GM19240 (cell line): ENCODE results near the gene CREB3L4.
"Not testable (repeated sequence)": the region's sequence is repeated elsewhere in the genome, so short reads cannot be mapped to it uniquely, and the experiment has no call there.

Experiments
- DNase-seq: peaks from one replicate; pipeline ENCODE4 v3.0.0; 2011; ENCODE audit warnings: low spot score; ENCODE audit not compliant: insufficient read length

CREB3L4 gene

DNA sequence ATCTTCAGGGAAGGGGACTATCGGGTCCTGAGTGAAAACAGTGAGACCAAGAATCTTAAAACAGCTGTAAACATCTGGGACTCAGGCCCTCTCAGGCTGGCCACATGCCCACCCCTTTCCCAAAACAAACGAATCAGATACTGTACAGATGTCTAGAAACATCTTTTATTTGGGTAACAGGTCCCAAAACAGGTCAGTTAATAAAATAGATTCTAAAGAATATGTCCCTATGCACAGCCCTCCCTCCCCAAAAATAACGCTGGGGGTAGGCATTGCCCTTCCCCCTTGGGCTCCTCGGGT, 8.8 kb upstream of the CREB3L4 start:
- DNase-seq = no peak

DNA sequence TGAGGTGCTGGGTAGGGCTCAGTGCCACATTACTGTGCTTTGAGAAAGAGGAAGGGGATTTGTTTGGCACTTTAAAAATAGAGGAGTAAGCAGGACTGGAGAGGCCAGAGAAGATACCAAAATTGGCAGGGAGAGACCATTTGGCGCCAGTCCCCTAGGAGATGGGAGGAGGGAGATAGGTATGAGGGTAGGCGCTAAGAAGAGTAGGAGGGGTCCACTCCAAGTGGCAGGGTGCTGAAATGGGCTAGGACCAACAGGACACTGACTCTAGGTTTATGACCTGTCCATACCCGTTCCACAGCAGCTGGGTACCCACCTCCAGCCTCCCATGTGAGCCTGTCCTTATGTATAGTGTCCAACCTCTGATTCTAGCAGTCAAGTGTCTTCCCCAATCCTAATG, 8.2 kb upstream of the CREB3L4 start:
- DNase-seq = no peak

DNA sequence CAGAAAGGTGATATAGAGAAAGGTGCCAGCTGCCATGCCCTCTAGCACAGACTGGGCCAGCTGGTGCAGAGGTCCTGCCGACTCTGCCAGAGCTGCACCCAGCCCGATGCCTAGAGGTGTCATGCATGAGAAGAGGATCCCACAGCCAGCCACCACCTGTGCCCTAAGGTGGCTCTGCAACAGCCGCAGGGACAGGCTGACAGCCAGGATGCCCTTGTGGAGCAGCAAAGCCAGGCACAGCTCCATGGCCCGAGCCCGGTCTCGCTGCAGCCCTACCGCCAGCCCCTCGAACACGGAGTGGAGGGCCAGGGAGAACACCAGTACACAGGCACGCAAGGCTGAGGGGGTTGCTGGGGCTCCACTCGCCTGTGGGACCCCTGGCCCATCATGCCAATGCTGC, 7.5 kb upstream of the CREB3L4 start:
- DNase-seq = no peak

DNA sequence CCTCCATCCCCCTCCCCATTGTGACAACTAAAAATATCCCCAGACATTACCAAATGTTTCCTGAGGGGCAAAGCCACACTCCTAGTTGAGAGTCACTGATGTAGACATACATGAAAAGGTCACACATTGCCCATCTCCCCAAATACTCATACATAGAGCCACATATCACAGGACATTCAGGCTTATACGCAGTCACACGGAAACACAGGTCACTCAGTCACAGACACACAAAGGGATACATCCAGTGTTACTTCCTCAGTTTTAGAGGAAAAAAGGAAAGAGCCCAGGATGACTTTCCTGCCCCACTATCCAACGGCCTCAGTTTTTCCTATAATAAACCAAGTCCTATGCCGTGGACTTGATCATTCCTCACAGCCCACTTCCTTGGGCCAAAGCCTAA, 6.3 kb upstream of the CREB3L4 start:
- no peak for DNase-seq

DNA sequence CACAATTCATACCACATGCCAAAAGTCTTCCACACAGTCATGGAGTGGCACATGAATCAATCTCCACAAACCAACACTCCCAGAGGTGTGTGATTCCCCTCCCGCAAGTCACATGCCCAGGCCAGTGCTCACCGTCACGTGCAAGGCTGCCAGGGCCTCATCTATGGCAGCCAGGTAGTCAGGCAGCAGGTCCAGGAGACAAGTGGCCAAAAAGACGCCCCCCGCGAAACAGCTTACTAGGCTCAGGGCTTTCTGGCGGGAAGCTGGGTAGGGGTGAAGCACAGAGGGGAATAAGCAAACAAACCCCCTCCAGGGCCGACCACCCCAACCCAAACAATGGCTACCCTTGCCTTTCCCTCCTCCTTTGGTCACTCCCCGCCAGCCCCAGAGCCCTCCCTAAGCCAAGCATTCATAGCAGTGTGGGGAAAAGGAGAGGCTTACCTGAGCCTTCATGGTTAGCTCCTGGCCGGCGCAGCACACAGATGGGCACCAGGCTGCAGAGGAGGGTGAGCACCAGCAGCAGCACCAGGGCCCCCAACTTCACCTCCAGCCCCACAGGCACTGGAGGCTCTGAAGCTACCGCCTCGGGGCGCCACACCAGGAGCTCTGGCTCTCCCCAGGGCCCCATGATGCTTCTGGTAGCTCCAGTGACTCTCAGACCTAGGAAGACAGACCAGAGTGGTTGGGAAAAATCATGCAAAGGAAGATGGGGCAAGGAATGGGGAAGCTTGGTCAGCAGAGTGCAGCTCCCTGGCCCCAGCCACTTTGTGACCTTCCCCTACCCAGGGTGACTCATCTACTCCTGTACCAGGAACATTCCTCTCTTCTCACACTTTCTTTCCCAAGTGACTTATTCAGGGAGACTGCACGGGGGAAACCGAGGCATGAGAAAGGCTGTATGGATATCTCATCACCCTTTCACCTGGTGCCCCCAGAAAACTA, 5.3 kb upstream of the CREB3L4 start:
- no peak for DNase-seq

DNA sequence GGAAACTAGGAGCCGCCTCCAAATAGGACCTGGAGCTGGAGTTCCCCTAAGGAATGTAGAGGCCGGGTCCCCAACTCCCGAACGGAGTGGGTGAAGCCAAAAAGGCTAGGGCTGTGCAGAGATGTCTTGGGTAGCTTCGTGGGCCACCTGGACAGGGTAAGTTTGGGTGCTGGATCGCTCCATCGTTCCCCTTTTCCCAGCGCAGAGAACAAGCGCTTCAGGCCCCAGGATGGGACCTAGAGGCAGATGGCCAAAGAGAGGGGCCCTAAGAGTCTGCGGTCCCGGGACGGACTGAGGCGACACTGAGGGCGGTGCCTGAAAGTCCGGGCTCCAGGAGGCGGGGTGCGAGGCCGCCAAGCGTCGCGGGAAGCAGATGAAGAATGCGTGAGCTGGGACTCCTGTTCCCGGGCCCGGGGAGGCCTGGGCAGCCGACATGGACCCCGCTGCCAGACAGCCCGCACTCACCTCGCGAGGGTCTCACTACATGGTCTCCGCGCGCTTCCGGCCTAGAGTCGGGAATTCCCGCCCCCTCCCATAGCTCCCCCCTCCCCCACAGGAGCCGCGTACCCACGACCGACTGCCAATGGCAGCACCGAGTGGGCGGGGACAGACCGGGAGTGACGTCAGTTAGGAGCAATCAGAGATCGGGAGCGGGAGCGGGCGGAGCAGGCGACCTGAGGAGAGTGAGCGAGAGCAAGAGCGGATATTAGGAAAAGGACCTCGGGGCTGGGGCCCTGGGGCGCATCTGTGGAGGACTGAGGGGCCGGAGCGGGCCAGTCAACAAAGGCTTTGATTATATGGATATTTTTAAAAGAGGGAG, 4.5 kb upstream of the CREB3L4 start, which contains the start of gene SLC39A1:
SLC39A1 (minus strand) TSS at position 508 of the 820 bp plus-strand sequence. CDS start 822 bp downstream, outside the sequence.
- peak; percentile 74 for DNase-seq

DNA sequence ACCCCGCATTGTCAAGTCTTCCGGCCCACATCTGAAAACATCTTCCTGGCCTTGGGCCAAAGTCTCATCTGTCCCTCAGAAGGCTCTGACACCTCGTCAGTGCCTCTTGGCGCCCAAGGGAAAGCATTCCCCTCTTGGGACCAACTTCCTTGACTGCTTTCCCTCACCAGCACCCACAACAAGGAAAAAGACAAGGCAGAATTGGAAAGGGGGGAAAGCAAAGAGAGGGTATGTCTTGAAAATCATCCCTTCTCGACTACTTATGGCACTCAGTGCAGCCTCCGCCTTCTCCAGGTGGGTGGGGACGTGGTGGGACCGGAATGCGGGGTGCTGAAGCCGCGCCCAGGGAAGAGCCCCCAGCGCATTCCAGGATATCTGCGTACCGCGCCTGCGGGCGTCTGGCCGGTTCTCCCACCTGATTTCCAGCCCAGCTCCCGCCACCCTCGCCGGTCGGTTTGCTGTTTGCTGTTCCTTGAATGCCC, 3.8 kb upstream of the CREB3L4 start:
- no peak for DNase-seq

DNA sequence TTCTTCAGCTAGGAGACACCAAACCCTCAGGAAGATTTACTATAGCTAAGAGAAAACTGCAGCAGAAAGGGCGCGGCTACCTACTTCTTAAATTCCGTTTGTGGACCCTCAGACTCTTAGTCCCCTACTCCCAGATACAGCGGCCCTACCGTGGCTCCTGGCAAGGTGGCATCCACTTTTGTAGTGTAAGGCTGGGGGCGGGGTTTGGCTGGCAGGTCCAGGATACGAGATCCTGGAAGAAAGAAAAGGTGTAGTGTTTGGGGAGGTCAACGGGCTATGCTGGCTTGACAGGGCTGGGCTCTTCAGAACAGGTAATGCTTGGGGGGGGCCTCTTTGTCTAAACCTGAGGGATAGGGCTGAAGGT, 280 bp downstream of the CREB3L4 start:
- DNase-seq = no peak

DNA sequence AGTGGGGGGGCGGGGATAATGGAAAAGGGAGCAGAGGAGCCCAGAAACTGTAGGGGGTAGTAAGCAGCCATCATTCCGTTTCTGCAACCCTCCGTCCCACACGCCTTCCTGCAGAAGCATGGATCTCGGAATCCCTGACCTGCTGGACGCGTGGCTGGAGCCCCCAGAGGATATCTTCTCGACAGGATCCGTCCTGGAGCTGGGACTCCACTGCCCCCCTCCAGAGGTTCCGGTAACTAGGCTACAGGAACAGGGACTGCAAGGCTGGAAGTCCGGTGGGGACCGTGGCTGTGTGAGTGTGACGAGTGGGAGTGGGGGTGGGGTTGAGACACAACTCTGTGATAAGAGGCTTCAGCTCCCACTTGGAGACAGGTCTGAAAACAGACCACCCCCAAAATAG, 706 bp downstream of the CREB3L4 start:
- no peak for DNase-seq

DNA sequence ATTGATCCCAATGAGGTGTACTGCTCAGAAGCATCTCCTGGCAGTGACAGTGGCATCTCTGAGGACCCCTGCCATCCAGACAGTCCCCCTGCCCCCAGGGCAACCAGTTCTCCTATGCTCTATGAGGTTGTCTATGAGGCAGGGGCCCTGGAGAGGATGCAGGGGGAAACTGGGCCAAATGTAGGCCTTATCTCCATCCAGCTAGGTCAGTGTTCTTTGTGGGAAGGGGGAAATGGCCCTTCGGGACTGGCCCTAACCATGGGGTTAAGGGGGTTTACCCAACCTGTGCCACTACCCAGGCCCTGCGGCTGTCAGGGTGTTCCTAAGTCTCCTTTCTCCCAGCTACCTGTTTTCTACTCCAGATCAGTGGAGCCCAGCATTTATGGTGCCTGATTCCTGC, 1.3 kb downstream of the CREB3L4 start:
- DNase-seq = no peak

DNA sequence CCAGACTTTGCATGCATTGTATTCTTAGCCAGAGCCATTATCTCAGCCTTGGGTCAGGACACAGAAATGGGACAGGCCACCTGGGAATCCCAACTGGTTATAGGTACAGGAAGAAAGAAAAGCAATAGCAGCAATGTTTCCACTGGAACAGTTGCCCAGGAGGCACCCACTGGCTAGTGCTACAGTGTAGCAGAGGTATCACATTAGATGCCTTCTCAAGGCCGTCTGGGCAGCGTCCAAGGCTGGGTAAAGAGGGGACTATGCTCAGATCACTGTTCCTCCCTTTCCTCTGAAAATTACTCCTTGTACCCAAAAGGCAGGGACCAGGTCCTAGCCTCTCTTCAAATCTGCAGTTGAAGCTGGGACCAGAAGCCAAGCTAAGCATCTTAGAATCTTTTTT, 2.6 kb downstream of the CREB3L4 start:
- DNase-seq = no peak

DNA sequence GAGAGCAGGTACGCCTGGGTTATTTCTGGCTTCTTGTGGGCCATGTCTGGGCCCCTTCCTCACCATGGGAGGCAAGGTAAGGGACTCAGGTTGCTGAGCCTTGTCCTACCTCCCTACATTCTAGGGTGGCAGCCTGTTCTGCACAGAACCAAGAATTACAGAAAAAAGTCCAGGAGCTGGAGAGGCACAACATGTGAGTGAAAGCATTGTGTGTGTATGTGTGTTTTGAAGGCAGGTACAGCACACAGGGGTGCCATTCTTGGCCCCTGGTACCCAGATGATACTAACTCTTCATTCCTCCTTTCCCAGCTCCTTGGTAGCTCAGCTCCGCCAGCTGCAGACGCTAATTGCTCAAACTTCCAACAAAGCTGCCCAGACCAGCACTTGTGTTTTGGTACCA, 5.4 kb downstream of the CREB3L4 start:
- DNase-seq = no peak

DNA sequence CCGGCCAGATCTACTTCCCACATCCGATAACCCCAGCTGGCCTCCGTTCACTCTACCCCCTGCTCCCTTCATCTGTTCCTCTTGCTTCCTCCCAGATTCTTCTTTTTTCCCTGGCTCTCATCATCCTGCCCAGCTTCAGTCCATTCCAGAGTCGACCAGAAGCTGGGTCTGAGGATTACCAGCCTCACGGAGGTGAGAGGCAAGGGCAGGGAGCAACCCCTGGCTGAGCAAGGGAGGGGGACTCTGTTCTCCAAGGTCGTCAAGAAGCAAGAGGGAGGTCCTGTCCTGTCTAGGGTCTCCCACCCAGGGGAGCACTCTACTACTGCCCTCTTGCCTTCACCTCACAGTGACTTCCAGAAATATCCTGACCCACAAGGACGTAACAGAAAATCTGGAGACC, 5.8 kb downstream of the CREB3L4 start:
- no peak for DNase-seq

DNA sequence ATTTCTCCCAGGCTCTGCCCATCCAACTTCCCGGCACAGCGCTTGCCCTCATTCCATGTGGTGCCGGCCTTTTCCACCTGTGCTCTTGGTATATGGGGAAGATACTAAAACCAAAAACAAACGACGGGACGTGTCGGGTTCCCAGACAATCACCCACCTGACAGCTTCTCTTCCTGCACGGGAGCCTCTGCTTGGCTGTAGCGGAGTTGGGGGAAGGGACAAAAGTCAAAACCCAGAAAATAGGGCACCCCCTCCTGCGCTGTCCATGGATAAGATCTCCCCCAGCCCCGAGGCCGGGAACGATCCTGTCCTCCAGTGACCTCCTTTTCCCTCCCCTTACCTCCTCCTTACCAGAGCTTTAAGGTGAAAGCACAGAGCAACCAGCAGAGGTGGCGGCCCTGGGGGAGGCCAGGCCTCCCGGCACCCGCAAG, 9.1 kb downstream of the CREB3L4 start:
- DNase-seq = no peak

DNA sequence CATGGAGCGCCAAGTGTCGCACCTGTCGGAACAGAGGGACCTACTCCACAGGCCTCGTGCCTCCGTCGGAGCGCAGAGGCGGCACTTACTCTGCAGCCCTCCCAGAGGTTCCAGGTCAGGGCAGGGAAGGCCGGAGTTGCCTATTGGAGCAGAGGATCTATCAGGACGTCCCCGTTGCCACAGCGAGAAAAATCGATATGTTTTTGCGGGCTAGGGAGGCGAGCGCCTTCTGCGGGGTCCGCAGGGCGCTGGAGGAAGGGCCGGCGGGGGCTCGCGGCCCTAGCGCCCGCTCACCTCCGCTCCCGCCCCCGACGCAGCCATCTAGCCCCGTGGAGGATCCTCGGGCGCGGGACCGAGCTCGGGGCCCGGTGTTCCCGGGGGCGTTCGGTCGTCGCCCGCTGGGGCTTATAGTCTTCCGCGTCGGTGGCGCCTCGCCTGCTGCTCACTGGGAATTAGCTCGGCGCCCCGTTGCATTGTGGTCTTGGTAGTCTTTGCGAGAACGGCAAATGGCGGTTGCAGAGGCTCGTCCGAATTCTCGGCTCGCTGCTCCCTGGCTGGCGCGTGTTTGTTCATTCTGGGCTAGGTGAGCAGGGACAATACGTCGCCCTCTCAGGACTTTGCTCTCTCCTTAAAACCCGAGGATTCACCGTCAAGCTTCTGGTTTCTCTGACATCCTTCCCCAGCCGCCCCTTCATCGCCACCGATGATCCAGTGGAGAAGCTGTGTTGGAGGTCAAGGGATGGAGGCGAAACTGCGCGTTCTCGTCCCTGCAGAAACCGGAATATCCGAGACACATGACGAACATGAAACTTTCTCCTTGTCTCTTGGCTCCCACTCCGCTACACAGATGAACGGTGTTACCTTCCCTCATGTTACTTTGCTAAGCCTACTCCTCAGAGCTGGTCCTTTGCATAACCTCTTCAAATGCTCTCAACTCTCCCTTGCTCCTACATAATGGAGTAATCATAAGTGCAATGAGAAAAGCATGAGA, 9.8 kb downstream of the CREB3L4 start, which contains the start of gene JTB:
JTB (minus strand) TSS at position 425 of the 991 bp plus-strand sequence; CDS start at position 3, 422 bp downstream.
- DNase-seq = peak; percentile 66

DNA sequence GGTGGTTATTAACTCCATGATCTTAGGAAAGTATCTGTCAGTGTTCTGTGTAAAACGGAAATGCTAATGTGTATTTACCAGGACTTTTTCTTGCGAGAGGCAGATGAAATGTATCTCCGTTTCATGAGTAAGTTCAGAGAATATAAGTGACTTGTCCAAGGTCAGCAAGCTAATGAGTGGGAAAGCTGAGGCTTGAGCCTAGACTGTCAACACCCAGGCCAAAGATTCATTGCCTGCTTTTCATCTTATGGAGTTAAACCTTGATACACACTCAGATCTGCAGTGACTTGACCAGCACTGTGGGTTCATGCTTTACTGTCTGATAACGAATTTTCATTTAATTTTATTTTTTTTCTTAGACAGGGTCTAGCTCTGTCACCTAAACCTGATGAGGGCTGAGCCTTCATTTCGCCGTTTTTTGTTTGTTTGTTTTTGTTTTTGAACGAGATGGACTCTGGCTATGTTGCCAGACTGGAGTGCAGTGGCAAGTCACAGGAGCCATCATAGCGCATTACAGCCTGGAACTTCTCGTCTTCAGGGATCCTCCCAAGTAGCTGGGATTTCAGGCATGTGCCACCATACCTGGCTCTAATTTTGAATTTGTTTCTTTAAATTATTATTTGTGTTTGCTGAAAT, 10.7 kb downstream of the CREB3L4 start:
- no peak for DNase-seq

DNA sequence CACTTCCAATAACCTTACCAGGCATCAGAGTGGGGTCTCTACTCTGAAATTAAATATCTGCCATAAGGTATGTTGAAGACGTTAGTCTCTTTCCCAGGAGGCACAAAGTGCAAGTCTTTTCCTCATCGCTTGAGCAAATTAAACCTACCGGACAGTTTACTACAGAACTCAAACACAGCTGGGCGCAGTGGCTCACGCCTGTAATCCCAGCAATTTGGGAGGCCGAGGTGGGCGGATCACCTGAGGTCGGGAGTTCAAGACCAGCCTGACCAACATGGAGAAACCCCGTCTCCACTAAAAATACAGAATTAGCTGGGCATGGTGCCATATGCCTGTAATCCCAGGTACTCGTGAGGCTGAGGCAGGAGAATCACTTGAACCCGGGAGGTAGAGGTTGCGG, 11.4 kb downstream of the CREB3L4 start:
- not testable (repeated sequence) for DNase-seq

DNA sequence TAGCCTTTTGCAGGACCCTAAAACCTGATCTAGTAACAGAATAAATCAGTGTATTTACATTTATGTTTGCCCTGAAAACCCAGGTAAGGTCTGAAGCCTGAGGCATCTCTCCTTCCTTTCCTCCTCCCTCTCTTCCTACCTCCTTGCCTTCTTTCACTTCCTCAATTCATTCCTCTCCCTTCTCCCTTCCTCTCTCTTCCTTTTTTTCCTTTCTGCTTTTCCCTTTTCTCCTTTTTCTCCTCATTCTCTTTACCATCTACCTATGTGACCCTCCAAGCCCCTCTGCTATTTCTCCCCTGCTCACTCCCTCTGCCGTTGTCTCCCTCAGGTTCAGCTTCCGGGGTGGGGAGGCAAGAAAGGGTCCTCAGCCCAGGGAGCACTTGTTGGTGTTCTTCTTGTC, 14.0 kb downstream of the CREB3L4 start:
- not testable (repeated sequence) for DNase-seq

DNA sequence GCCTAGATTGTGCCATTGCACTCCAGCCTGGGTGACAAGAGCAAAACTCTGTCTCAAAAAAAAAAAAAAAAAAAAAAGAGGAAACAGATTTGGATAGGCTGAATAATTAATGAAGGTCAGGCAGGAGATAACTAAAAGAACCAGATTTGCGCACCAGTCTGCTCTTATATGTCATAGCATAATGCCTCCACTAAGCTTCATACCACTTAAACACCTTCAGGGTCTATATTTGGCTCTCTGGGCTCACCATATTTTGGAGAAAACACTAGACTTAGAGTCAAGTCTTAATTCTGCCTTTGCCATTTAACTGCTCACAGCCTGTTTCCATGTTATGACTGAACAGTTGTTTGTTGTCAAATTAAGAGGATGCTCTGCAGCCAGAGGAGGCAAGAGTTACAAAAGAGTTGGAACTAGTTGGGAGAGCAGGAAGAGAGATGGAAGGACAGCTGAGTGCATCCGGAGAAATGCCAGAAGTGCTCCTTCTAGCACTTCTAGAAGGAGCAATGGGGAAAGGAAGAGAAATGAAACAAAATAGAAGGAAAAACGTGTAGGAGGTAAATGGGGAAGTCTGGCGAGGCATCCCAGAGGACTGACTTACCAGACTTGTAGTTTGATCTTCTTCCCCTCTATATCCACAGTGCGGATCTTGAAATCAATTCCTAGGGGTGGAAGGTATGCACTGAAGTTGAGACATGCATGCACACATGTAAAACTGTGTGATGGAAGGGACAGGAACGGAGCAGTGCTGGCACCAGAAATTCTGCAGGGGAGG, 16.6 kb downstream of the CREB3L4 start:
- DNase-seq = no peak
